GM18868 (cell line): ENCODE data around the gene GVQW3.
"Not testable (repeated sequence)": the region's sequence is repeated elsewhere in the genome, so short reads cannot be mapped to it uniquely, and the experiment has no call there.

ENCODE experiments used
- ATAC-seq: cut with Tn5 transposase; IDR thresholded peaks from one replicate; pipeline ENCODE4 v1.9.1; 2021; ENCODE audit warnings: mild to moderate bottlenecking, moderate library complexity; ENCODE audit not compliant: unreplicated experiment

Gene GVQW3

GRCh38 chr11:76385903-76386302, 4.8 kb downstream of the GVQW3 start:
- no peak for ATAC-seq

- no peak for ATAC-seq
These were observed 7.3 kb downstream of the GVQW3 start for GRCh38 chr11:76388408-76388807.

GRCh38 chr11:76391021-76391420, 9.9 kb downstream of the GVQW3 start:
- ATAC-seq: no peak

DNA sequence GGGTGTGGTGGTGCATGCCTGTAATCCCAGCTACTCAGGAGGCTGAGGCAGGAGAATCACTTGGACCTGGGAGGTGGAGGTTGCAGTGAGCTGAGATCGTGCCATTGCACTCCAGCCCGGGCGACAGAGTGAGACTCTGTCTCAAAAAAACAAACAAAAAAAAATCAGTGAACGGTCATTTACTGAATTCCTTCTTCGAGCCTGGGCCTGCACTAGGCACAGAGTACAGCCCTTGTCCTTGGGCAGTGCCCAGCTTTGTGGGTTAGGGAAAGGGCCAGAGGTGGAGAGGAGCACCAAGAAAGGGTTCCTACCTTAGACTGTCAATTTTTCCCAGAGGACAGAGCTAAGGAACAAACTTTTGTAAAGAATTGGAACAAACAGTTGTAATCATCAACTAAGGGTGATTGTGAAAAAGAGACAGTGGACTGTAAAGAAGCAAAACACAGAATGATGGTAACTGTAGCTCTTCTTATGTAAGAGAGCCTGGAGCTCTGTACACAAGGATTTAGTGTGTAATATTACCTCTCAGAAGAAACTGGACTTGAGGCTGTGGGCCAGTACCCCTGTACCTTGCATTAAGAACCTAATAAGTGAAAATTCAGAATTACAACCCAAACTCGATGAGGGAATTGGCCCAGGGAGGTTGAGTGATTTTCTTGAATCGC, 10.8 kb downstream of the GVQW3 start:
- ATAC-seq: no peak

DNA sequence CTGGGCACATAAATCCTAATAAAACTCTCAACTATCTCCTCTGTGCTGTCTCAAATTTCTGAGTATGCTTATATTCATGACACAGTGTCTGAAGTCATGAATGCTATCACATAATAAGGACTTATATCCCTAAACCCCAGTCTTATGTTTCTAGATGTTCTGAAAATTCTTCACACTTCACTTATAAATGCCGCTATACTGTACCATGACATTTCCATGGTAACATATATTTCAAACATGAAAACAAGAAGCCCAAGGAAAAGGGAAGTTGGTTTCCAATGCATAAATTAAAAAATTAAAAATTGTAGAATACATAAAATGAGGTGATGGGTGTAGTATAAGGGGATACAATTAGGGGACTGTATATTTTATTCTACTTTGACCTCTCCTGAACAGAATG, 11.7 kb downstream of the GVQW3 start:
- ATAC-seq: no peak

DNA sequence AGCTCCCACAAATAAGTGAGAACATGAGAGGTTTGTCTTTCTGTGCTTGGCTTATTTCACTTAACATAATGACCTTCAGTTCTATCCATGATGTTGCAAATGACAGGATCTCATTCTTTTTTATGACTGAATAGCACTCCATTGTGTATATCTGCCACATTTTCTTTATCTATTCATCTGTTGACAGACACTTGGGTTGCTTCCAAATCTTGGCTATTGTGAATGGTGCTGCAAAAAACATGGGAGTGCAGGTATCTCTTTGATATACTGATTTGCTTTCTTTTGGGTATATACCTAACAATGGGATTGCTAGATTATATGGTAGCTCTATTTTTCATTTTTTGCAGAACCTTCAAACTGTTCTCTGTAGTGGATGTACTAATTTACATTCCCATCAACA, 13.3 kb downstream of the GVQW3 start:
- ATAC-seq: no peak

GRCh38 chr11:76395296-76395695, 14.2 kb downstream of the GVQW3 start:
- ATAC-seq: no peak

GRCh38 chr11:76397383-76397782, 16.3 kb downstream of the GVQW3 start:
- ATAC-seq: no peak

DNA sequence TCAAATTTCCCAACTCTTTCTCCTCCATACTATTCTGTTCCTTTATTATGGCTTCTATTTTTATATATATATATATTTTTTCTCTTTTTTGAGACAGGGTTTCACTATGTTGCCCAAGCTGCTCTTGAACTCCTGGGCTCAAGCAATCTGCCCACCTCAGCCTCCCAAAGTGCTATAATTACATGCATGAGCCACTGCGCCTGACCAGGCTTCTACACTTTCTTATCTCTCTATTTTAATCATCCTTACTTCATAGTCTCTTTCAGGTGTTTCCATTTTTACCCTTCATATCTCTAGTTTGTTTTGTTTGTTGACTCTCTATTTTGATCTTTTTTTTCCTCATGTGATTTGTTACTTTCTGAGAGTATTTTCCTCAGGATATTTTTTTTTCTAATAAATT, 19.8 kb downstream of the GVQW3 start:
- ATAC-seq: no peak

DNA sequence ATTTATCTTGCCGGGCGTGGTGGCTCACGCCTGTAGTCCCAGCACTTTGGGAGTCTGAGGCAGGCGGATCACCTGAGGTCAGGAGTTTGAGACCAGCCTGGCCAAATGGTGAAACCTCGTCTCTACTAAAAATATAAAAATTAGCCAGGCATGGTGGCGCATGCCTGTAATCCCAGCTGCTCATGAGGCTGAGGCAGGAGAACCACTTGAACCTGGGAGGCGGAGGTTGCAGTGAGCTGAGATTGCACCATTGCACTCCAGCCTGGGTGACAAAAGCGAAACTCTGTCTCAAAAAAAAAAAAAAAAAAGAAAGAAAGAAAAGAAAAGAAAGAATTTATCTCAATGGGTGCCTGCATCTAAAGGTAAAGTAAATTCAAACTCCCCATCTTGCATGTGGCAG, 20.4 kb downstream of the GVQW3 start:
- ATAC-seq: not testable (repeated sequence)

GRCh38 chr11:76406359-76406758, 25.2 kb downstream of the GVQW3 start:
- no peak for ATAC-seq

DNA sequence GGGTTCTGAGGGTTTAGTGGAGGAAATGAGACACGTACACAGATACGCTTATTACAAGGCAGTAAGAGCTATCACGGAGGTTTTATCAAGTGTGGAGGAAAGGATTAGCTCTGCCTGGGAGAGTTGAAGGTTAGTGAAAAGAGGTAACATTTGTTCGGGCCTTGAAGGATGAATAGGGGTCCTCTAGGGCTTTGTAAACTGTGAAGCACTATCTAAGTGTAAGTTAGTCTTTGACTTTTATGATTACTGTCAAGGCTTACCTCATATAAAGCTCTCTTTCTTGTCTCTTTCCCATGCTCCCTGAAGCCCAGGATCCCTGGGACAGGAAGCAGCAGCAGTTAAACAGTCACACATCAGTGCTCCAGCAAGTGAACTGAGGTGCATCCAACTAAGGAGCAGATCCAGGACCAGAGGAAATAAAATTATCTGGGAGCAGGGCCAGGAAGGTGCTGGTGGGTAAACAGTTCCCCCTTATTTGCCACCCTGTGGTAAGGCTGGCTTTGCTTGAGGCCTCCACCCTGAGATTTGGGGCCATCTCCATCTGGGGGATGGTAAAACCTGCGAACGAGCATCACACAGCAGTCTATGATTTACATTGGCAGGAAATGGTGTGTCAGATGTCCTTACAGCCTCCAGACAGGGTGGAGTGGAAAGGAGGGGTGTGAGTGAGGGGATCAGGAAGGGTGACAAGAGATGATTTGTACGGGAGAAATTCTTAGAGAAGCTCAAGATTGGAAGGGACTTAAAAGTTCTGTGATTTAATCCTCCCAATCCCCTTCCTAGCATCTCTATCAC, 27.2 kb downstream of the GVQW3 start:
- ATAC-seq: no peak

DNA sequence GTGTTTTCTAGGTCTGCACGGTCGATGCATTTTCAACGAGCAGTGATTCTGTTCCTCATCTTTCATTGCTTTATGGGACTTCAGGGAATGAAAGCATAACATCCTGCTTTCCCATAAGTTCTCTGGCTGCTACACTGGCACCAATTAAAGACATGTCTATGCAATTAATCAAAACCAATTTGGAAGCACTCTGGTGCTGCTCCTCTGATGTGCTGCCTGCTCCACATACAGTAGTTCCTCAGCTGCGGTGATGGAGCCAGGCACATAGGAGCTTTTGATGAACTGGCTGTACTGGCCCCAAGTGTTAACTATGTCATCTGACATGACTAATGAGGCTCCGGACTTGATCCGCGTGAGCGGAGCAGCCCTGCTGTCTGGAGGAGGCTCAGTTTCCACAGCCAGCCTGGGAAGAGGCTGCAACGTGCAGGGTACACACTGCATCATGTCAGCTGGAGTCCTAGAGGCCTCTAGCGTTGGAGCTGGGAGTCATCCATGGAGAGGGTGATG, 29.8 kb downstream of the GVQW3 start:
- ATAC-seq: no peak

- no peak for ATAC-seq
These were observed 34.0 kb downstream of the GVQW3 start for GRCh38 chr11:76415073-76415472.

GRCh38 chr11:76419896-76420295, 38.8 kb downstream of the GVQW3 start:
- ATAC-seq: no peak

- peak; percentile 87 for ATAC-seq
These were observed 43.3 kb downstream of the GVQW3 start for GRCh38 chr11:76424379-76424778.

DNA sequence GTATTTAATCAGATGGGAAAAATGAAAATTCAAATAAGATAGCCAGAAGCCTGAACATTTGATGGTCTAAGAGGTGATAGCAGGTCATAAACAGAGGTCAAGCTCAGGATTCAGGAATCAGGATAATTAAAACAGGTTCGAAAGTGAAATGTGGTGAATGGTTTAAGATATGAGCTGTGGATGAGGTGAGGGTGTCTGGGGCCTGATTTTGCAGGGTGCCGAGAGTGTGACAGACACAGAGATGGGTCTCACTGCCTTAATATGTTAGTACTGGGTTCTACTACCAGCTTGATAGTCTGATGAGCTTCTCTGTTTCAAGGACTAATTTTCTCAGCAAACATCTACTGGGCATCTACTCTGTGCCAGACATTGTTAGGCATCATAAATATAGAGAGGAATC, 43.8 kb downstream of the GVQW3 start:
- ATAC-seq: peak; percentile 30

- ATAC-seq: no peak
These were observed 45.5 kb downstream of the GVQW3 start for GRCh38 chr11:76426660-76427059.

DNA sequence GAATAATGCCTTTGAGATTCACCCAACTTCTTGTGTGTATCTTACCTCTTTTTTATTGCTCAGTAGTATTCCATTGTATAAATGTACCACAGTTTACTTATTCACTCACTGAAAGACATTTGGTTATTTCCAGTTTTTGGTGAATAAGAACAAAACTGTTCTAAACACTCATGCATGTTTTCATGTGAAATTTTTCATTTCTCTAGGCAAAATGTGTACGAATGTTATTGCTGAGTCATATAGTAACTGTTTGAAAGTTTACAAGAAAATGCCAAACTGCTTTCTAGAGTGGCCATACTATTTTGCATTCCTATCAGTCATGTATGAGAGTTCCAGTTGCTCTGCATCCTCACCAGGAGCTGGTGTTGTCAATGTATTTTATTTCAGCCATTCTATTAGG, 54.9 kb downstream of the GVQW3 start:
- no peak for ATAC-seq

DNA sequence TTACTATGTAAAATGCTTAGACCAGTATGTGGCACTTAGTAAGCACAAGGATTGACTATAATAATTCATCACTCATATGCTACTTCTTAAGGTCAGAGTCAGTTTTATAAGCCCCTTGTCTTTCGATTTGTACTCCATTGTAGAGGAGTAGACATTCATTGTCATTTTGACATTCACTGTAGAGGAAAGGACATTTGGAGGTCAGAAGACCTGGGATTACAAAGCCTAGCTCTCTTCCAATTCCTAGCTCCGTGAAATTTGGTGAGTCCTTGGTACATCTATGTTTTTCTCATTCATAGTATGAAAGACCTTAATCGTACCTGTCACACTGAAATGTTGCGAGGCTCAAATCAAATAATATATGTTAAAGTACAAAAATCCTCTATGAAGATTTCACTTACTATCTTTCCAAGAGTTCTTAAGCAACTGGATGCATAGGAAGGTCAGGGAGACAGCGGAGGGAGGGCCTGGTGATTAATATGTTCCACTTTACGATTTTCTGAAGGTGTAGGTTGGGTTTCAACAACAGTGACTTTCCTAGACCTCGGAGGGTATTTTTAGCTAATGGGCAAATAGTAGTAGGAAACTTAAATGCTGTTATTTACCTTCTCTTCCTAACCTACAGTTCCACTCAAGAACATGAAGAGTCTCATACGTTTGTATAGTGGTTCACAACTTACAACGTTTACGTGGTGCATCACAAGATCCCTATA, 62.3 kb downstream of the GVQW3 start:
- no peak for ATAC-seq

GRCh38 chr11:76444065-76444383, 62.9 kb downstream of the GVQW3 start:
- no peak for ATAC-seq
